Bronchial epithelial cell (primary cell): Measurements from ENCODE around the gene AKT1S1. TPM values are rescaled to one million over a fixed set of nuclear protein-coding genes. Genes with fewer than 3 reads are reported as not detected.
A peak's percentile ranks its signal among the peaks of the same experiment; 100 is the strongest.

Experiments used
- DNase-seq: peaks from one replicate; pipeline ENCODE4 v3.0.0-alpha.2; 2010; ENCODE audit warnings: low read depth
- FAIRE-seq: peaks from 2 replicates; lab custom pipeline; 2011; peaks lifted over from hg19 to GRCh38; lab: Jason Lieb, UNC
- H3K27me3 ChIP-seq: 2 replicates; pipeline ENCODE4 v1.5.1; 2011; ENCODE audit warnings: low read length; ENCODE audit not compliant: control insufficient read depth, insufficient read depth
- H3K36me3 ChIP-seq: 2 replicates; pipeline ENCODE4 v1.5.1; 2011; ENCODE audit warnings: low read length; ENCODE audit not compliant: control insufficient read depth, insufficient read depth
- H3K4me3 ChIP-seq: 2 replicates; pipeline ENCODE4 v1.5.1; 2011; ENCODE audit warnings: mild to moderate bottlenecking, low read depth, low read length, control low read depth
- CTCF ChIP-seq: IDR thresholded peaks from 2 replicates; pipeline ENCODE4 v1.5.1; 2011; ENCODE audit warnings: mild to moderate bottlenecking, moderate library complexity, low read length, control low read depth, inconsistent platforms; ENCODE audit not compliant: insufficient read depth, severe bottlenecking
- total RNA-seq: library from RNA; depleted of rRNA; stranded (reverse); fragments of >200 nt; gene quantifications from 2 replicates; pipeline ENCODE4 v1.2.1, GENCODE V29; 2014

AKT1S1 gene
- total RNA-seq, 1 donor from 2014 or later, result 3.7 TPM

DNA sequence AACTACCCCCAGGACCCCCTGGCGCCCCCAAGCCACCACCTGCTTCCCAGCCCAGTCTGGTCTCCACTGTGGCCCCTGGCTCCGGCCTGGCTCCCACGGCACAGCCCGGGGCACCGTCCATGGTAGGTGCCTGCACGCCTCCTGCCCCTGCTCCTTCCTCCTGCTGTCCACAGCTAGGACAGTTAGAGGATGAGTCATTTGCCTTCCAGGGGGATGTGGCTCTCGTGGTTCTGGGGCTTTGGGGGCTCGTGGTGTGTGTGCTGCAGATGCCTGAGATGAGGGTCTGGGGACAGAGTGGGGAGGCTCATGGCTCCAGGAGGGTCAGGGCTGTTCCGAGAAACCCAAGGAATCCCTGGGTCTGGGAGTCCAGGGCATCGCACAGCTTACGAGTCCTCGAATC is 46.4 kb downstream of the AKT1S1 start:
- DNase-seq (no peak), FAIRE-seq (no peak)
- Histone ChIP-seq H3K27me3 (no peaks in the 10 kb centered on the region), H3K36me3 (peaks cover 31% of the 10 kb centered on the region), H3K4me3 (no peak overlapping the region)
- TF ChIP-seq CTCF, result no peak

- no peak for TF ChIP-seq CTCF
- Histone ChIP-seq H3K4me3 (no peak overlapping the region), H3K27me3 (no peaks in the 10 kb centered on the region), H3K36me3 (peaks cover 28% of the 10 kb centered on the region)
- DNase-seq, result no peak
- no peak for FAIRE-seq
These were observed 47.4 kb downstream of the AKT1S1 start for GRCh38 chr19:49829721-49830120.

DNA sequence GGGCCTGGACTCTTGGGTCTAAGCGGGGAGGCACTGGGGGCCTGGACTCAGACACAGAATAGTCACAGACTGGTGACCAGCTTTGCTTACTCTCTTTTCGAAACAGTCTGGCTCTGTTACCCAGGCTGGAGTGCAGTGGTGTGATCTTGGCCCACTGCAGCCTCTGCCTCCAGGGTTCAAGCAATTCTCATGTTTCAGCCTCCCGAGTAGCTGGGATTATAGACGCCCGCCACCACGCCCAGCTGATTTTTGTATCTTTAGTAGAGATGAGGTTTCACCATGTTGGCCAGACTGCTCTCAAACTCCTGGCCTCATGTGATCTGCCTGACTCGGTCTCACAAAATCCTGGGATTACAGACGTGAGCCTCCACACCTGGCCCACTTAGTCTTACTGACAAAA is 48.0 kb downstream of the AKT1S1 start:
- Histone ChIP-seq H3K36me3 (peaks cover 26% of the 10 kb centered on the region), H3K4me3 (no peak overlapping the region), H3K27me3 (no peaks in the 10 kb centered on the region)
- FAIRE-seq (no peak), DNase-seq (no peak)
- TF ChIP-seq CTCF, result no peak

DNA sequence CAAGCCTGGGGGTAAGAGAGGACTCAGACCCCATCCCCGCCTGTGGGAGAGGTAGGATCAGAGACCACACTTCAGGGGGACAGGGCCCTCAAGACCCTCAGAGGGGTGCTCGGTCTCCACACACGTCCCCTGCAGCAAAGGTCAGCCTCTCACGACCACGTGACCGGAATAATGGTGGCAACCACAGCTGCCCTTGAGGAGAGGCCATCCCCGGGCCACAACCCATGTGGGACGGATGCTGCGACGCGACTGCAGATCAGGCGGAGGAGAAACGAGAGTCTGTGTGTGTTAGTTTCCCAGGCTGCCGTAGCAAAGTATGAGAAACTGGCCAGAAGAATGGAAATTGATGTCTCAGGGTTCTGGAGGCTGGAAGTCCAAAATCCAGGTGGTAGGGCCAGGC is 50.1 kb downstream of the AKT1S1 start:
- no peak for DNase-seq
- no peak for FAIRE-seq
- Histone ChIP-seq H3K36me3 (peaks cover 23% of the 10 kb centered on the region), H3K27me3 (no peaks in the 10 kb centered on the region), H3K4me3 (no peak overlapping the region)
- TF ChIP-seq CTCF, result no peak

DNA sequence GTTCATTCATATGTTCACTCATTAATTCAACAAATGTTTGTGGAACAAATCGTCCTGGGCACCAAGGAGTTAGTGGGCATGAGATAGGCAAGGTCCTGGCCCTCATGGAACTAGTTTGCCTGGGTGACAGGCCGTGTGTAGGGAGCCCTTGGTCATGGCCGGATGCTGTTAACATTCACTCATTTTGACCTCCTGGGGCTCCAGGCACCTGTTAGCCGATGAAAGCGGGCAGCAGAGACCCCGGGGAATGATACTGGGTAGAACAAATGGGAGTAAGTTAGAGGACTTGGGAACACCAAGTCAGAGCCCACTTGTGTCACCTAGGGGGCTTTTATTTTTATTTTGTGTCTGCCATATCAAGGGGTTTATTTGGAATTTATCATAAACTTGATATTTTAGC is 52.5 kb downstream of the AKT1S1 start:
- H3K36me3 ChIP-seq, result peaks cover 16% of the 10 kb centered on the region
- TF ChIP-seq CTCF, result no peak
- H3K4me3 ChIP-seq, result no peak overlapping the region
- no peaks in the 10 kb centered on the region for H3K27me3 ChIP-seq
- no peak for DNase-seq
- no peak for FAIRE-seq

- Histone ChIP-seq H3K4me3 (no peak overlapping the region), H3K27me3 (no peaks in the 10 kb centered on the region), H3K36me3 (peaks cover 13% of the 10 kb centered on the region)
- peak; percentile 68 for FAIRE-seq
- no peak for TF ChIP-seq CTCF
- no peak for DNase-seq
These were observed 53.7 kb downstream of the AKT1S1 start for GRCh38 chr19:49823472-49823871.
